Ecto neural progenitor cell (in vitro differentiated cells): ENCODE measurements around the gene PLCB1.

Experiments
- DNase-seq: peaks from one replicate; pipeline ENCODE4 v3.0.0-alpha.2; 2018; ENCODE audit warnings: low spot score

PLCB1 gene

DNA sequence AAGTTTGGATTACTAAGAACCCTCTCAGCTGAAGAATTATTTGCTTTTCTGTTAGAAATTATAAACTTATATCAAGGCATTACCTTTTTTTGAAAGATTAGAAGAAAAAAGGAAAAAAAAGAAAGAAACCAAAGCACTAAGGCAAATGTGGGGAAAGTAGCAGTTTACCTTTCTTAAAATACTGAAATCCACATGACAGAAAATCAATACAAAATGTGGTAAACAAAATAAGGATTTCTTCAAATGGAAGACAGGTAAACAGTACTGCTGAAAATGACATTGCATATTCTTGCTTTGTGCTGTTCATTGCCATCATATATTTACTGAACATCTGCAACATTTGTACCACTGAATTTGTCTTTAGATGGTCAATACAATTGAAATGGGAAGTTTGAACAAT, 525.6 kb downstream of the PLCB1 start:
- no peak for DNase-seq

DNA sequence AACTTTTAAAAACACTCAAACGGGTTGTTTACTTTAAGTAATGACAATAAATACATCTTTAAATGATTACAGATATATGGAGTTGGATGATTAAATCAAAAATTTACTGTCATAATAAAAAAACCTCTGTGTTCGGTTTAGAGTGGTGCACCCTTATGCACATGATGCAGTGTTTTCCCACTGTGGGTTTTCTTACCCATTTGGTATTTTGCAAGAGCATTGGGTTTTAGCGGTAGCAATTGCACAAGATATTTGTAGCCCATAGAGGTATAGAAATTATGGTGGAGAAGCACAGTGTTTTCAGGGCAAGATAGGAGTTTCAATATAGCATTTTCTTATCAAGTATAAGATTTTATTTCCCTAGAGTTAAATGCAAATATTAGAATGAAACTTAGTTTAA, 526.0 kb downstream of the PLCB1 start:
- DNase-seq = no peak

DNA sequence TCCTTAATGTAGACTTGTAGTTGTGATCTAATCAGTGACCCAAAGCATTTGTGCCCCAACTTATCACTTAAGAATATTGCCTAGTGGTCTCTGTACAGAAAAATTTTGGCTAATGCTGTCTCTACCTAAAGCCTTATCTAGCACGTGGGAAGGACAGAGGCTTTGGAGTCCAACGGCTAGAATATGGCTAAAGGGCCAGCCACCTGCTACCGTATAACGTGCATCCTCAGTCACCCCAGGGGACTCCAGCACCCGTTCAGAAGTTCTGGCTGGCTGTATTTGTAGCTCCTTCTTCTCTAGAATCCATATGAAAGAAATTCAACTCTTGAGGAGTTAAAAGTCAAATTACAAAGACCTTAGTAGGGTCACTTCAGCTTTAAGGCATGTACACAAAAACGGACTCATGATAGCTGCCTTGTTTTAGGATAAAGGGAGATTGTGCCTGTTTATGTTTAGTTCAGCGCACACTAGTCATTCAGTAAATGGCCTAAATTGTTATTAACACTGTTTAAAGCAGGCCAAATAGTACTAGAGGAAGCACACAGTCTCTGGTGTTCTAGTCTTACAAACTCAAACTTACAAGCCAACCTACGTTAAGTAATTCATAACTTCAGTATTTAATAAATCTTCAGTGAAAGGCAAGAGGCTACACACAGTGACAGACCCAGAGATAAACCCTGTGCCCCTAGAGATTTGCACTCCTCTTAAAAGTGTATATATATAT, 529.3 kb downstream of the PLCB1 start:
- no peak for DNase-seq

DNA sequence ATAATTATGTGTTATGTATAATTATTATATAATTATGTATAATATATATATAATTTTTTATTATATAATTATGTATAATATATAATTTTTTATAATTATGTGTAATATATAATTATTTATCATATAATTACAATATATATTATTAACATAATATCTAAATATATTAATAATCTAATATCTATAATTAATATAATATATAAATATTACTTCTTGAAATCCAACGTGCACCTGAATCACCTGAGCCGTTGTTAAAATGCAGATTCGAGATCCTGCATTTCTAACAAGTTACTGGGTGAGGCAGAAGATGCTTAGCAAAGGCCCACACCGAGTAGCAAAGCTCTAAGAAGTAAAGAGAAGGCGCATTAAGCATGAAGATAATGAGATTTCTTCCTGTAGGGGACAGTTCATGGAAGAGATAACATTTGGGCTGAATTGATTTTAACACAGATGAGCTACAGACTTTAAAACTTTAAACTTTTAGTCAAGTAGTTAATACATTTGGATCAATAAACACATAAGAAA, 530.4 kb downstream of the PLCB1 start:
- DNase-seq = no peak

DNA sequence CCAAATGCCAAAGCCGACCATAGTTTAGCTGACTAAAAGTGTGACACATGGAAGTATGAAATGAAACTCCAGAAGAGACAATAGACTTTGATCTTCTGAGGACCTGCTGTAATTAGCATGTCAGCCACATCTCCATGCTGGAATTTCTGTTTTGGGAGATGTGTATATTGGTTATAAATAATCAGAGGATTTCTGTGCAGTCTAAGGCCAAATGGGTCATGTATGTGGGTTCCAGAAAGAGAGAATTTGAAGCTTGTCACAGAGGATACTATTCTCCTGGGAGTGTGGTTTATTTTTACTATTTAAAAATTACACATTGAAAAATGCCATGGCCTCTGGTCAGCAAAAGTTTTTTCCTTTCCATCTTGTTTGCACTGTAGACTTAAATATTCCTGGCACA, 531.4 kb downstream of the PLCB1 start:
- DNase-seq = no peak

DNA sequence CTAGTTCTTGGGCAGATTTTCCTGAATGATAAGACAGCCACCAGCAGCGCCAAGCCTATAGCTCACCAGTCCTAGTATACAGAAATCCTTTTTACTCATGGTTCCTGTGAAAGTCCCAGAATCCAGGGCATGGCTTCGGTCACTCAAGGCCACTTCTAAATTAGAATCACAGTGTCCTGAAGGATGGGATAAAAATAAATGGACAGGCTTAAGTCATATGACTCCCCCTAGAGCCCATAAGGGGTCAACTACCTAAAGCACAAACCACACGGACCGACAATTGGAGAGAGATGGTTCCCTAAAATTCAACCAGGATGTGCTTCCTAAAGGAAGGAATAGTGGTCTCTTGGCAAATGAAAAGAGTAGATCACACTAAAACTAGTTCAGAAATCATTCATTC, 532.7 kb downstream of the PLCB1 start:
- no peak for DNase-seq

DNA sequence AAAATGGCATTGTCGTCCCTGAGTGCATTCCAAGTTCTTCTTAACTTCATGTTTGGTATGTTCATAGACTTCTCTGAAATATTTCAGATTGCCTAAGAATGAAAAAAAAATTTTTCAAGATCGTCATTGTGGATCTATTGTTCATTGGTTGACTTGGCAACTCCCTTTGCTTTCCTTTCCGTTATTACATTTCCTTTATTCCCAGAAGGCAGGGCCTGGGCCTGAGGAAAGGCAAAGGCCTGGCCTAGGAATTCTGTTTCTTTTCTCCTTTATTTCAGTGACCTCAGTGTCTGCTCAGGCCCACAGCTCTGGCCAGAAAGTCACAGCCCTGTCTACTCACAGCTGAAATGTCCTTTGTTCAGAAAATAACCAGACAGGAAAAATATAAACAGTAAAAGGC, 535.2 kb downstream of the PLCB1 start:
- DNase-seq = no peak

DNA sequence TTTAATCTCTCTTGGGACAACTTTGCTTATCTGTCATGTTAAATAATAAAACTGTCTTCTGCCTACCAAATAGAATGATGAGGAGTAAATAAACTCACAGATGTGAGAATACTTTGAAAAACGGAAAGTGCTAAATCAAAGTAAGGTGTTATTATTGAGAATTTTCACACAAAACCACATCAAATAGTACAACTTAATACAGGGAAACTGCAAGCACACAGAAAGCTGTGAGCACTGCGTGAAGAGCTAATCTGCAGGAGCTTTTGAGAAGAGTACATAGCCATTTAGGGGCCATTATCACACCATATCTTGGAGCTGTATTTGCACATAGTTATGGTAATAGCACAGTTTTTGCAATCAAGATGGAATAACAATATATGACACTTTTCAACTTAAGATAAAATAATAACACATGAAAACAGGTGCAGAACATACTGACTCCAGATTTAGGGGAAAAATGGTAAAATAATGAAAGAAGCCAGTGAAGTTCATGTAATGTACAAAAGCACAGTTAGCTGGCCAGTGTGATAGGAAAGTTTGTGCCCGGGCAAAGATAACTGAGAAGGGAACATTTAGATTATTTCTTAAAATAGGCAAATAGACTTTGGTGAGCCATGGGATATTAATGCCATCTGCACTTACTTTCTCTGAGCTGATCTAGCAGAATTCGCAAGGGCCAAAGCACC, 538.3 kb downstream of the PLCB1 start:
- DNase-seq = no peak

DNA sequence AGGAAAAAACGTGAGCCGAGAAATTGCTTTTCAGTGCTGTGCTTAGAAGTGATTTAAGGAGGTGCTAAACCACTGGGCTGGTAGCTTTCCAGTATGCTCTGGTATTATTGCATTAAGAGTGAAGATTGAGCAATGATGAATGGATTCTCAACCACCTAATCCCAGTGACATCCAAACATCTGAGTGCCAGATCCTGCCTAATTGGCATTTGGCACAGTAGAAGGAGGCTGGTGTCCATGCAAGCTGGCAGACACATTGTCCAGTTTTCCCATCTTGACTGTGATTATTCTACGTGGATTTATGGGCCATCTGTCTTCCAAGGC, 538.8 kb downstream of the PLCB1 start:
- DNase-seq = no peak

DNA sequence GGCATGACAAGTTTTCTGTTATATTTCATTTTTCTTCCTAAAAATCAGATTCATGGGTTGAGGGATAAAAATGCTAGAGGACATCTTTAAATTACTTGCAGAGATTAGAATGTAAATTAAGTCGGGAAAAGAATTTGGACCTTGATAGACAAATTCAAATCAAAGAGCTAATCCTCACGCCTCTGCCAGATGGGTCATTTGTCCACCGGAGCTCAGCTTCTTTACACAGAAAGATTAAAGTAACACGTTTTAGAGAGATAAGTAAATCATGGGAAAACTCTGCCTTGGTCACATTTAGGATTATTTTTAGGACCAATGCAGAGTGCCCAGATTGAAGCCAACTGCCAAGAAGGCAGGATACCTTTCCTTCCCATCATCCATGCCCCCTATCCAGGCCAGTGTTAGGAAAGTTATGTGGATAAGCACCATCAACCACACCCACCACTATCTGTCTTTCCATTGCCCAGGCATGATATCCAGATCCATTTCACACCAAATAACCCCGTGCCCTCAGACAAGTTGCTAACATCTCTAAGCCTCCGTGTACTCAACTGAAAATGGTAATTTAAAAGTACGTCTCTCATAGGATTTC, 539.4 kb downstream of the PLCB1 start:
- no peak for DNase-seq

DNA sequence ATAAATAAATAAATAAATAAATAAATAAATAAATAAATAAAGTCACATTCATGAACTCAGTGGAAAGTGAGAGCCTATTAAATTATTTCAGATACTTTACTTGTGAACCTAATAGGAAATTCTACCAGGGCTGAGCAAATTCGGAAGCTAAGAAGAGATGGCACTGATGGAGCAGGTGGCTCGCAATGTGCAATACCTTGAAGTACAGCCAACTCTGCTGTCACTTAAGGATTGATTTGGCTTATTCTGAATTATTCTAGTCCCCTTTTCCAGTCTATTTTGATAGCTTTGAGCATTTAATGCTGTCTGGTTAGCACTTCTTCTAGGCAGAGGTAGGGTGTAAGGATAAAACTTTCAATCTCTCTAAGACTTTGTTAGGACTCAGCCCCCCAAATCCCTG, 541.0 kb downstream of the PLCB1 start:
- DNase-seq = no peak

DNA sequence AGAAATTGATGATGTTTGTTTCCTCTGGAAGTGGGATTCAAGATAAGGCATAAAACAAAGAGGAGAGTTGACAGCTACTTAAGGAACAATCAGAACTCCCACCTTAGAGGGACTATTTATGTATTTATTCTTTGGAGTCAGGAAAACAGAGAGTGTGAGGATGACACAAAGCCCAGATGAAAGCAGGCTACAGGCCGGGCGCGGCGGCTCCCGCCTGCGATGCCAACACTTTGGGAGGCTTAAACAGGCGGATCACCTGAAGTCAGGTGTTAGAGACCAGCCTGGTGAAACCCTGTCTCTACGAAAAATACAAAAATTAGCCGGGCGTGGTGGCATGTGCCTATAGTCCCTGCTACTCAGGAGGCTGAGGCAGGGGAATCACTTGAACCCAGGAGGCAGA, 543.8 kb downstream of the PLCB1 start:
- no peak for DNase-seq

DNA sequence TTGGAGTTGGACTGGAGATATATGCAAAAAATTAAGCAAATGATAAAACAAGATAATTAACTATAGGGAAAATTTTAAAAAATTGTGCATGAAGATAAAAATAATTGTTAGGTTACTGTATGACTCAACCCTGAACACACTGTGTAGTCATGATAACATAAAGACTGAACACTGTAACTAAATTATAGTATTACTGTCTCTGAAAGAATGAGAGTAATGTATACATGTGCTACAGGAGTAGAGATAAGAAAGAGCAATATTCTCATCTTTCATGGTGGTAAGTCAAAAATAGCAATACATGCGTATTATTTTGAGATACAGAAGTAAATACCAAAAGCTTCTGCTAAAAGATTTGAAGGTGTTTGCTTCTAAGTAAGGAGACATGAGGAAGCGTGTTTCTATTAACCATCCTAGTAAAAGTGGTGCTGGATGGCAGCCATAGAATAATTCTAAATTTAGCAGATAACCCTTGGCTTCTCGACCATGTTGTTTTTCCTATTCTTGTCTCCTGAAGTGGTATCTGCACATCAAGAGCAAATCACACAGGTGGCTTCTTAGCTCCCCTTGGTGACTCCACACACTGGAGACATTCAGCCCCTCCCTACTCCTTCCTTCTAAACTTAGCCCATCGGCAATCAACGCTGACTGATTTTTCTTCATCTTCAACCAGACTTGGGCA, 546.2 kb downstream of the PLCB1 start:
- DNase-seq = no peak

DNA sequence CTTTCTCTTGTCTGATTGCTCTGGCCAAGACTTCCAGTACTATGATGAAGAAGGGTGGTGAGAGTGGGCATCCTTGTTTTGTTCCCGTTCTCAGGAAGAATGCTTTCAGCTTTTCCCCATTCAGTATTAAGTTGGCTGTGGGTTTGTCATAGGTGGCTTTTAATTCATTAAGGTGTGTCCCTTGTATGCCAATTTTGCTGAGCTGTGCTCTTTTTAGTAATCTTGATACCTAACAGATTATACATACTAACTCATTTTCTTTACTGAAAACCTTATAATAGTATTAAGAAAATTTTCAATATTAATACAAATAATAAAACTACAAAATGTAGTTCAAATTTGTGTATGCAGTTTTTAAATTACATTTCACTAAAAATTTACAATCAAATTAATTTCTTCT, 557.3 kb downstream of the PLCB1 start:
- no peak for DNase-seq

DNA sequence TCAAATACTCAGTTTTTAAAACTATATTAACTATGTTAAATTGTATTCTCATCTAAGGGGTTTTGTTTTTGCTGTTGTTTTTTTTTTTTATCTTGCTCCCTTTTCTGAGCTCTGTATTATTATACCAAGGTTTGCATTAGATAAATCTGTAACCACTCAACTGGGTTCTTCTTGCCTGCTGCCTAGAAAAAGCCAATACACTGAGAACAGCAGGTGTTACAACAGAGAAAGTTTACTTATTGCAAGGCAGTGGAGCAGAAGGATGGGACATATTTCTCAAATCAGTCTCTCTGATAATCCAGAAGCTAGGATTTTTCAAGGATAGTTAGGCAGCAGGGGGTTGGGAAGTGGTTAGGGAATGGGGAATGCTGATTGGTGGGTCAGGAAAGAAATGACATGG, 558.0 kb downstream of the PLCB1 start:
- no peak for DNase-seq

DNA sequence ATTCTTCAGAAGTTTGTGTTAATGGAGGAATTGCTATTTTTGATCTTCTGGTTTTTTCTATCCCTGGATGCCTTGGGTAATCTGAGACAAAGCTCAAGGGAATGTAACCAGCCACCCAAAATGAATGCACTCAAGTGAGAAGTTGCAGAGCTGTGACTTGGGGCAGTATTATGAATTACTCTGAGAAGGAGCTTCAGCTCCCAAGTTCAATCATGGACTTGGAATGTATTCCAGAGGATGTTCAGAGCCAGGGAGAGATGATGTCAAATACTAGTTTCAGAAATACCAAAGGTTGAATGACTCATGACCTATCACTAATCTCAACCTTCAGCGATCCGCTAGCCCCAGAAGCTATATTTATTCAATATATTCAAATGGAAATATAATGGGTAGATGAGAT, 561.6 kb downstream of the PLCB1 start:
- no peak for DNase-seq

DNA sequence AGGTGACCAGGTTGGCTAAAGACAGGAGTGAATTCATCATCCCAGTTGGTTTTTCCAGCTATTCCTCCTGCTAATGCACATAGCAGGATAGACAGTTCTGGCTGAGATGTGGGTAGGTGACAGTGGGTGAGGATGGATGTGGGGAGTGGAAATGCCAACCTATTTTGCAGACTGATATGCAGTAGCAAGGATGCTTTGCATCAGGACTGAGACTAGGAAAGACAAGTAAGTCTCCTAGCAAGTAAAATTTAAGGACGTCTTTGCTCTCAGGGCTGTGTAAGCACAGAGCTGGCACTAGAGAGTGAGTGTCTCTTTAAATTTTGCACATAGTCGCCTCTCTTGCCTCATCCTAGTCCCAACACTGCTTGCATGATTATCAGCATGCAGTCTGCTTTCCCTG, 568.7 kb downstream of the PLCB1 start:
- no peak for DNase-seq

DNA sequence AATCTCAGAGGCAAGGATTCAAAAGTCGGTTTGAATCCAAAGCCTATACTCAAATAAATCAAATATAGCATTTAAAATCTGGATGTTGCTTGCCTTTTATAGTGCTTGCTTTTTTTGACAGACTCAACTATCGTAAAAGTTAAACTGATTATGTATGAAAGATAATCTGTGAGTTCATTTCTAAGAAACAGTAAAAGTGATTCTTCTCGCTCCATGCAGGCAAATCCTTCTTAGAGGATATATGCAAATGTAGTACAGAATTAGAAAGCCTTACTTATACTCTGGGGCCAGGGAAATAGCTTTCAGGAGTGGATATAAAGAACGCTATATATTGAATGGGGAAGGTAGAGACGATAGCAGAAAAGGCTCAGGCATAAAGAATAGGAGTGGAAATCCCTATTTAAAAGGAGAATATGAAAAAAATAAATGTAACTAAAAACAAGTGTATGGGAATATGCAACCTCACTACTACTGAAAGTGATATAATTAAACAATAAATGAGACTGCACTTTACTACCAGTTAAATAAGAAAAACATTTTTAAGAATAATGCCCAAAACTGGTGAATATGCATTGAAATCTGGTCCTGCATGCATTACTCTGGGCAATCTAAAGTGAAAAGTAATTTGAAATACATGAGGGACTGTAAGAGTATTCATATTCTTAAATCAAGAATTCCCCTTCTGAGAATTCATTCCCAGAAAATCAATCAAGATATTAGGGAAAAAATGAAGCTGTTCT, 575.1 kb downstream of the PLCB1 start:
- no peak for DNase-seq

DNA sequence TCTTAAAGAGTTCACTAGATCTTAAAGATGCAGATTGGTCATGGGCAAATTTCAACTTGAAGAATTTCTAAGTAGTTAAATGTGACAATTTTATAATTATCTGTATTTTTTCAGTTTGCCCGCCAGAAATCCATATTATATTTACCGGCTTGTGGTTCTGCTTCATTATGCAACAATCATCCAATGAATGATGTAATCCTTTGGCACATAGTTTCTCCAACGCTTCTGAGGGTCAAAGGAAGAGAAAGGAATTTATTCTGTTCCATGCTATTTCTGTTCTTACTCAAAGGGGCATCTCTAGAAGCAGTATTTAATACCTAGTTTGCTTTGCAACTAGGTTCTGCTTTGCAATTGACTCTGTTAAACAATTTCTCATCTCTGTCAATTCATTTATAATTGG, 577.6 kb downstream of the PLCB1 start:
- no peak for DNase-seq

DNA sequence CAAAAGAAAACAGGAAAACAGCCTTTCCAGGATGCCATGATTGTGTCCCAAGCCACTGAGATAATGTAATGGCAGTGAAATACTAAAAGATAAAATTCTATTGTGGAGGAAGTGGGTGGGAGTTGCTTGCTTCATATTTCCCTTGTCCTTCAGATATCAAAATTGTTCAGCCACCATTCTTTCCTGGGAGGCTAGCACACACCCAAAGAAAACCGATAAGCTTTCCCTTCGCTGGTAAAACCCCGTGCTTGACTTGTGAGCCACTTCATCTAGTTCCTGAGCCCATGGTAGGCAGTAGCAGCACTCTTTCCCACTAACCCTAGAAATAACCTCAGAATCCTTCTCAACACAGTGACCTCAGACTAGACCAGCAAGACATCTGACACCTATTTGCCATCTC, 579.4 kb downstream of the PLCB1 start:
- DNase-seq = no peak

DNA sequence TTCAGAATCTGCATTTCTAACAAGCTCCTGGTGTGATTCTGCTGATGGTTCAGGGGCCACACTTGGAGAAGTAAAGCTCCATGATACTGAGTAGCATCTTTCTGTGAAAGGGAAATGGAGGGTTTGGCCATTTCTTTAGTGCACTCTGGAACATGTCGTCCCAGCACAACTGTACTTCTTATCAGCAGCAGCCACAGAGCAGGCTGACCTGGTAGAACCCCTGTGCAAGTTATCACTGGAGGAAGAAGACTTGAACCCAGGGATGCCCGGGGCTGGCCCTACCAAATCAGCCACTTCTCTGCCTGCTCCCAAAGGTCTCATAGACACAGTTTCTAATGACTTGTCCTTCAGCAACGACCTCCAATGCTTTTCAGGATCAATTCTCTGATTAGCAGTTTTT, 582.1 kb downstream of the PLCB1 start:
- DNase-seq = no peak

DNA sequence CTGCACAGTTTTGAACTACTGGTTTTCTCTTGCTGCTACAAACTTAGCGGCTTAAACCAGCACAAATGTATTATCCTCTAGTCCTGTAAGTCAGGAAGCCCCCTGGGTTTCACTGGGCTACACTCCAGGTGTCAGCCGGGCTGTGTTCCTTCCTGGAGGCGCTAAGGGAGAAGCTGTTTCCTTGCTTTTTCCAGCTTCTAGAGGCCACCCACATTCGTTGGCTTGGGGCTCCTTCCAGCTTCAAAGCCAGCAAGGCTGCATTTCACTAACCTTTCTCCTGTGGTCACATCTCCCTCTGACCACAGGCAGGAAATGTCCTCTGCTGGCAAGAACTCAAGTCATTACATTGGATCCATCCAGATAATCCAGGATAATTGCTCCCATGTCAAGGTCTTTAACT, 586.2 kb downstream of the PLCB1 start:
- no peak for DNase-seq
